DOHH2 (cell line): Measurements from ENCODE around the gene NMUR1.

Experiments used
- H3F3A ChIP-seq: fragments of 200-600 bp; sonication (generic), shearing (Covaris generic); 2 replicates; pipeline ENCODE4 v1.6.0; 2016; ENCODE audit warnings: antibody characterized with exemption, mild to moderate bottlenecking; ENCODE audit not compliant: control insufficient read depth, insufficient read depth
- H3K27ac ChIP-seq: fragments of 200-600 bp; sonication (generic); 2 replicates; pipeline ENCODE4 v1.5.1; 2014; ENCODE audit warnings: low read depth, mild to moderate bottlenecking, low read length, moderate library complexity
- H3K27me3 ChIP-seq: fragments of 200-600 bp; sonication (generic); 2 replicates; pipeline ENCODE4 v1.6.1; 2014; ENCODE audit warnings: mild to moderate bottlenecking, low read length, mixed read lengths; ENCODE audit not compliant: control insufficient read depth
- H3K36me3 ChIP-seq: fragments of 200-600 bp; sonication (generic); 2 replicates; pipeline ENCODE4 v1.6.1; 2014; ENCODE audit warnings: mild to moderate bottlenecking, low read length, moderate library complexity, mixed read lengths; ENCODE audit not compliant: control insufficient read depth
- H3K4me1 ChIP-seq: fragments of 200-600 bp; sonication (generic); 2 replicates; pipeline ENCODE4 v1.6.1; 2014; ENCODE audit warnings: mild to moderate bottlenecking, low read length, mixed read lengths; ENCODE audit not compliant: control insufficient read depth
- H3K4me2 ChIP-seq: fragments of 200-600 bp; sonication (generic); 2 replicates; pipeline ENCODE4 v1.6.0; 2014; ENCODE audit warnings: mild to moderate bottlenecking, low read length, moderate library complexity
- H3K4me3 ChIP-seq: fragments of 200-600 bp; sonication (generic); 2 replicates; pipeline ENCODE4 v1.5.1; 2014; ENCODE audit warnings: mild to moderate bottlenecking, low read length, mixed read lengths
- H3K79me2 ChIP-seq: fragments of 200-600 bp; sonication (generic); 2 replicates; pipeline ENCODE4 v1.6.1; 2014; ENCODE audit warnings: mild to moderate bottlenecking, low read length, mixed read lengths; ENCODE audit not compliant: control insufficient read depth
- H3K9me2 ChIP-seq: fragments of 200-600 bp; sonication (generic); replicated peaks from 2 replicates; pipeline ENCODE4 v1.6.1; 2014; ENCODE audit warnings: mild to moderate bottlenecking, low read length, mixed read lengths; ENCODE audit not compliant: control insufficient read depth
- H3K9me3 ChIP-seq: fragments of 200-600 bp; sonication (generic); 2 replicates; pipeline ENCODE4 v1.6.1; 2014; ENCODE audit warnings: antibody characterized with exemption, low read length, mixed read lengths; ENCODE audit not compliant: control insufficient read depth, insufficient read depth
- H4K20me1 ChIP-seq: fragments of 200-600 bp; sonication (generic); 2 replicates; pipeline ENCODE4 v1.6.0; 2014; ENCODE audit warnings: low read depth, mild to moderate bottlenecking, antibody characterized with exemption, low read length, moderate library complexity; ENCODE audit not compliant: control insufficient read depth, insufficient read depth
- EZH2phosphoT487 ChIP-seq: fragments of 200-600 bp; sonication (generic); IDR thresholded peaks from 2 replicates; pipeline ENCODE4 v1.6.1; 2017; ENCODE audit warnings: borderline replicate concordance, mild to moderate bottlenecking, antibody characterized with exemption, low read length, moderate library complexity, mixed read lengths
- TF ChIP-seq, protein P1 (sequence below): fragments of 200-600 bp; sonication (generic); IDR thresholded peaks from one replicate; pipeline ENCODE4 v1.5.1; 2014; ENCODE audit warnings: antibody characterized with exemption, mild to moderate bottlenecking, low read depth, low read length; ENCODE audit not compliant: poor library complexity, severe bottlenecking

NMUR1 gene

GRCh38 chr2:231548752-231549151 is 18.5 kb upstream of the NMUR1 start:
- Histone ChIP-seq H3K27me3 (no peaks in the 10 kb centered on the region), H3K4me1 (peaks cover 16% of the 10 kb centered on the region)
- TF ChIP-seq, protein P1, sequence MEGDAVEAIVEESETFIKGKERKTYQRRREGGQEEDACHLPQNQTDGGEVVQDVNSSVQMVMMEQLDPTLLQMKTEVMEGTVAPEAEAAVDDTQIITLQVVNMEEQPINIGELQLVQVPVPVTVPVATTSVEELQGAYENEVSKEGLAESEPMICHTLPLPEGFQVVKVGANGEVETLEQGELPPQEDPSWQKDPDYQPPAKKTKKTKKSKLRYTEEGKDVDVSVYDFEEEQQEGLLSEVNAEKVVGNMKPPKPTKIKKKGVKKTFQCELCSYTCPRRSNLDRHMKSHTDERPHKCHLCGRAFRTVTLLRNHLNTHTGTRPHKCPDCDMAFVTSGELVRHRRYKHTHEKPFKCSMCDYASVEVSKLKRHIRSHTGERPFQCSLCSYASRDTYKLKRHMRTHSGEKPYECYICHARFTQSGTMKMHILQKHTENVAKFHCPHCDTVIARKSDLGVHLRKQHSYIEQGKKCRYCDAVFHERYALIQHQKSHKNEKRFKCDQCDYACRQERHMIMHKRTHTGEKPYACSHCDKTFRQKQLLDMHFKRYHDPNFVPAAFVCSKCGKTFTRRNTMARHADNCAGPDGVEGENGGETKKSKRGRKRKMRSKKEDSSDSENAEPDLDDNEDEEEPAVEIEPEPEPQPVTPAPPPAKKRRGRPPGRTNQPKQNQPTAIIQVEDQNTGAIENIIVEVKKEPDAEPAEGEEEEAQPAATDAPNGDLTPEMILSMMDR, result no peak
- TF ChIP-seq EZH2phosphoT487, result no peak

GRCh38 chr2:231547315-231548110 is 17.3 kb upstream of the NMUR1 start:
- Histone ChIP-seq H3K4me3 (no peak overlapping the region), H4K20me1 (no peaks in the 10 kb centered on the region), H3K9me3 (peaks cover 6% of the 10 kb centered on the region; the same call in 1 of the 2 replicates), H3K9me2 (no peaks in the 10 kb centered on the region), H3K36me3 (no peaks in the 10 kb centered on the region), H3K4me1 (peaks cover 16% of the 10 kb centered on the region), H3K79me2 (no peaks in the 10 kb centered on the region), H3K4me2 (no peak overlapping the region), H3F3A (no peaks in the 10 kb centered on the region), H3K27me3 (no peaks in the 10 kb centered on the region), H3K27ac (no peak overlapping the region)
- TF ChIP-seq, protein P1, result no peak
- no peak for TF ChIP-seq EZH2phosphoT487

More at GRCh38 chr2:231548752-231549151, 18.5 kb upstream of the NMUR1 start:
- H3K4me2 ChIP-seq, result no peak overlapping the region
- no peaks in the 10 kb centered on the region for H4K20me1 ChIP-seq
- H3K79me2 ChIP-seq, result no peaks in the 10 kb centered on the region
- no peaks in the 10 kb centered on the region for H3K9me2 ChIP-seq
- no peak overlapping the region for H3K4me3 ChIP-seq
- no peaks in the 10 kb centered on the region for H3K36me3 ChIP-seq
- H3F3A ChIP-seq, result no peaks in the 10 kb centered on the region
- H3K27ac ChIP-seq, result no peak overlapping the region
- H3K9me3 ChIP-seq, result peaks cover 11% of the 10 kb centered on the region

- Histone ChIP-seq H3F3A (no peaks in the 10 kb centered on the region), H3K4me2 (peak overlapping the region; percentile 67), H3K4me3 (peak overlapping the region; percentile 44), H3K27me3 (no peaks in the 10 kb centered on the region), H3K27ac (peak overlapping the region; percentile 47), H3K36me3 (no peaks in the 10 kb centered on the region), H3K9me3 (peaks cover 4% of the 10 kb centered on the region; the same call in 1 of the 2 replicates), H3K4me1 (peaks cover 19% of the 10 kb centered on the region), H3K9me2 (no peaks in the 10 kb centered on the region), H4K20me1 (no peaks in the 10 kb centered on the region), H3K79me2 (no peaks in the 10 kb centered on the region)
- TF ChIP-seq EZH2phosphoT487, result no peak
- TF ChIP-seq, protein P1, result no peak
Measured at GRCh38 chr2:231546014-231546715, 15.9 kb upstream of the NMUR1 start.
